Right lobe of liver (tissue), 6 donors: ENCODE measurements around the gene CACNB4. TPM values are rescaled to one million over a fixed set of nuclear protein-coding genes. Genes with fewer than 3 reads are reported as not detected.

Source experiments
- ATAC-seq, 4 donors: fragments of 200-7000 bp; cut with Tn5 transposase; one replicate each; pipeline ENCODE4 v1.9.1; 2020; ENCODE audit warnings: mild to moderate bottlenecking in 4 of 4, moderate library complexity in 4 of 4
- DNase-seq, 3 donors: peaks; one replicate each; pipeline ENCODE4 v3.0.0-alpha.2; 2020
- H3K27ac ChIP-seq, 3 donors: fragments of 200-600 bp; one replicate each; pipeline ENCODE4 v1.8.0; 2022
- H3K27me3 ChIP-seq, 2 donors: fragments of 200-600 bp; one replicate each; pipeline ENCODE4 v1.8.0; 2022
- H3K36me3 ChIP-seq, 4 donors: fragments of 200-600 bp; sonication (generic) in 1 of 4; one replicate each; pipeline versions ENCODE4 v1.5.1 to v1.8.0; 2017 to 2022; ENCODE audit warnings: control low read depth in 1 of 4
- H3K4me1 ChIP-seq, 4 donors: fragments of 200-600 bp; sonication (generic) in 1 of 4; one replicate each; pipeline versions ENCODE4 v1.5.1 to v1.8.0; 2017 to 2022; ENCODE audit warnings: control low read depth in 1 of 4
- H3K4me3 ChIP-seq, 3 donors: fragments of 200-600 bp; one replicate each; pipeline ENCODE4 v1.8.0; 2022
- H3K9me3 ChIP-seq, 4 donors: fragments of 200-600 bp; sonication (generic) in 1 of 4; one replicate each; pipeline versions ENCODE4 v1.5.1 to v1.8.0; 2017 to 2022; ENCODE audit warnings: control low read depth in 1 of 4
- CTCF ChIP-seq, 4 donors: fragments of 200-600 bp in 3 of 4; fragments of 450-650 bp in 1 of 4; IDR thresholded peaks; one replicate each; pipeline versions ENCODE4 v1.5.1 to v1.8.0; 2016 to 2022; ENCODE audit warnings: antibody characterized with exemption in 4 of 4, mild to moderate bottlenecking in 2 of 4
- POLR2A ChIP-seq: fragments of 450-650 bp; IDR thresholded peaks from one replicate; pipeline ENCODE4 v1.6.1; 2017; ENCODE audit warnings: antibody characterized with exemption, mild to moderate bottlenecking
- WGBS: methylation state at CpG from one replicate; pipeline ENCODE4 v1.1.6; 2018; ENCODE audit warnings: low coverage, low lambda C conversion rate; ENCODE audit not compliant: insufficient coverage; ENCODE audit errors: missing lambda C conversion rate; 5-methylcytosine and 5-hydroxymethylcytosine counted together
- intact Hi-C, 2 donors: fragments of 100-400 bp; cut with DNase I; formaldehyde crosslinking; loops; one replicate each; pipeline versions ENCODE4 v1.11.2 to v1.14.1; 2022
- total RNA-seq, 6 experiments: library from RNA; depleted of rRNA in 2 of 6; stranded (reverse); fragments of >200 nt in 2 of 6; fragmentation: NEBNext Ultra II Directional in 3 of 6; extraction: Animal tissue kit (Norgen Biotek cat#: 25700) in 3 of 6; gene quantifications; one replicate each; pipeline versions ENCODE4 v1.1.0 to v1.2.4, GENCODE V29; 2016 to 2023
- donor health status: DM: no; HTN: yes; CAD: no.
- donor health status: DM: no; HTN: no; CAD: no.
- donor health status: DM: no; HTN: no; CAD: no.
- donor health status: DM: no; HTN: yes; CAD: no.
- donor health status: DM: no; HTN: yes; CAD: no.

CACNB4 gene
- total RNA-seq, 6 experiments from 2014 or later, result 0.06 to 0.49 (median 0.25) TPM

GRCh38 chr2:151907286-151908203 lies 191.3 kb downstream of the CACNB4 start:
- Histone ChIP-seq H3K4me3 (no peak overlapping the region), H3K27me3 (no peaks in the 10 kb centered on the region), H3K36me3 (no peaks in the 10 kb centered on the region), H3K9me3 (no peaks in the 10 kb centered on the region), H3K4me1 (no peaks in the 10 kb centered on the region), H3K27ac (no peak overlapping the region)
- peak in 3 of 4 donors; percentile 49 to 69 (median 53) for ATAC-seq
- WGBS, result 54% methylated on average over 6 of the region's 6 CpGs
- no peak for DNase-seq
- intact Hi-C loops, result no loop called here
- TF ChIP-seq CTCF (IDR thresholded peaks at IDR 0.05) (no peak), POLR2A (no peak)

DNA sequence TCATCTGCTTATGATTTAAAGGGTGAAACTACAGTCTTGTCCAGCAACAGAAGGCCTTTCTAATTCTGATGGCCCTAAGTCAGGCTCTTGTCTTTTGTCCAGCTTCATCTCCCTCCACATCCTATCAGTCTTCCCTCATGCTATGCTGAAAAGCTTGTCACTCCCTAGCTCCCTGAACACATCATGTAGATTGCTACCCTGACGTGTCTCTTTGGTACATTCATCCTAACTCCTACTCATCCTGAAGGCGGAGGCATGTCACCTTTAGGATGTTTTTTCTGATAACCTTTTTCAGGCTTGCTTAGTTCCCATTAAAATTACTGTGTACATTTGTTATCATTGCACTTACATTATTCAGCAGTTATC lies 192.2 kb downstream of the CACNB4 start:
- intact Hi-C loops, result no loop called here
- DNase-seq (no peak), ATAC-seq (no peak)
- H3K27ac ChIP-seq, result no peak overlapping the region
- no peaks in the 10 kb centered on the region for H3K4me1 ChIP-seq
- no peak overlapping the region for H3K4me3 ChIP-seq
- no peaks in the 10 kb centered on the region for H3K27me3 ChIP-seq
- H3K36me3 ChIP-seq, result no peaks in the 10 kb centered on the region
- WGBS, result 75% methylated on average over 2 of the region's 2 CpGs
- no peak for TF ChIP-seq CTCF (IDR thresholded peaks at IDR 0.05)
- TF ChIP-seq POLR2A, result no peak
- H3K9me3 ChIP-seq, result no peaks in the 10 kb centered on the region

DNA sequence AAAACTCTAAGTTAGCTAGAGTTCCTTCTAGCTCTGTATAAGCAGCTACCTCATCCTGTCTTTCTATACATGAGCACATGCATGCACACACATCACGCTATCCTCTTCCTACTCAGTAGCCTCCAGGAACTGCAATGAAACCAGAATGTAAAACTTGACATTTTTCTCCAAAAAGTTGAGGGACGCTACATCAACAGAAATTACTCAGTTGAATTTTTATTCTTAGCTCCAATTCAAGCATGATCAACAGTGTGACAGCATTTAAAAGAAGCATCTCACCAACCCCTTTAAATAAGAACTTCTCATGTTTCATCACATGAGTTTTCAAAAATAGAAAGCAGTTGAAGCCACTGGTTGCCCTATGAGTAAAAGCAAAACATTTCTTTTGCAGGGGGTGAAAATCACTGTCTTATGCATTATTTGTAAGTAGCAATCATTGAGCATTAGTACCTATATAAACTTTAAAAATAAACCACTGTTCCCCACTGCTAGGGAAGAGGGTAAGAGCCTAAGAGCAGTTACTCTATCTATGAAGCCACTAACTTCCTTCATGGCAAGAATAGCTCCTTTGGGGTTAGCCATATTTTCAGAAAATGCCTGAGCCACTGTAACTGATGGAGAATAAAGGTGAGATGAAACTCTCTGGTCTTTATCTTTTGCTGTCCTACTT lies 192.7 kb downstream of the CACNB4 start:
- ATAC-seq (no peak), DNase-seq (no peak)
- Histone ChIP-seq H3K27ac (no peak overlapping the region), H3K27me3 (no peaks in the 10 kb centered on the region), H3K4me1 (no peaks in the 10 kb centered on the region), H3K36me3 (no peaks in the 10 kb centered on the region), H3K9me3 (no peaks in the 10 kb centered on the region), H3K4me3 (no peak overlapping the region)
- 76% methylated on average over 2 of the region's 2 CpGs for WGBS
- no peak for TF ChIP-seq CTCF (IDR thresholded peaks at IDR 0.05)
- no peak for TF ChIP-seq POLR2A
- intact Hi-C loops, result no loop called here

- H3K9me3 ChIP-seq, result no peaks in the 10 kb centered on the region
- H3K4me1 ChIP-seq, result no peaks in the 10 kb centered on the region
- ATAC-seq, result peak in 3 of 4 donors; percentile 38 to 57 (median 47)
- H3K36me3 ChIP-seq, result no peaks in the 10 kb centered on the region
- H3K4me3 ChIP-seq, result no peak overlapping the region
- H3K27me3 ChIP-seq, result no peaks in the 10 kb centered on the region
- intact Hi-C loops, result no loop called here
- DNase-seq, result no peak
- 66% methylated on average over 4 of the region's 4 CpGs for WGBS
- TF ChIP-seq CTCF (IDR thresholded peaks at IDR 0.05) (no peak), POLR2A (no peak)
- H3K27ac ChIP-seq, result no peak overlapping the region
These were observed 194.0 kb downstream of the CACNB4 start for GRCh38 chr2:151904807-151905206.
